OCI-LY3 (cell line): ENCODE measurements around the gene RPP14.

Experiments used
- H2AFZ ChIP-seq: fragments of 200-600, 300-600 bp; shearing (Covaris generic); 2 replicates; pipeline ENCODE4 v1.6.0; 2014; ENCODE audit warnings: antibody characterized with exemption, low read depth, low read length
- H3K27ac ChIP-seq: fragments of 200-600, 300-600 bp; sonication (generic); 2 replicates; pipeline ENCODE4 v1.5.1; 2014; ENCODE audit warnings: mild to moderate bottlenecking, low read length, moderate library complexity, mixed read lengths
- H3K27me3 ChIP-seq: fragments of 200-600, 300-600 bp; sonication (generic); 2 replicates; pipeline ENCODE4 v1.6.1; 2014; ENCODE audit warnings: low read depth, low read length, mixed read lengths
- H3K36me3 ChIP-seq: fragments of 200-600, 300-600 bp; sonication (generic); replicated peaks from 2 replicates; pipeline ENCODE3; 2014; ENCODE audit warnings: low read depth, low read length, mixed read lengths
- H3K4me1 ChIP-seq: fragments of 300-600, 200-600 bp; sonication (generic); 2 replicates; pipeline ENCODE4 v1.6.1; 2014; ENCODE audit warnings: low read length, mixed read lengths
- H3K4me2 ChIP-seq: fragments of 200-600, 300-600 bp; sonication (generic); 2 replicates; pipeline ENCODE4 v1.6.1; 2014; ENCODE audit warnings: low read length, mixed read lengths
- H3K4me3 ChIP-seq: fragments of 300-600, 200-600 bp; sonication (generic); 2 replicates; pipeline ENCODE4 v1.5.1; 2014; ENCODE audit warnings: antibody characterized with exemption, mild to moderate bottlenecking, low read length, moderate library complexity
- H3K79me2 ChIP-seq: fragments of 300-600, 200-600 bp; shearing (Covaris generic); 2 replicates; pipeline ENCODE4 v1.6.1; 2014; ENCODE audit warnings: mild to moderate bottlenecking, low read length, mixed read lengths
- H3K9ac ChIP-seq: fragments of 300-600, 200-600 bp; shearing (Covaris generic); 2 replicates; pipeline ENCODE4 v1.6.0; 2014; ENCODE audit warnings: mild to moderate bottlenecking, low read length, moderate library complexity
- H3K9me3 ChIP-seq: fragments of 200-600, 300-600 bp; shearing (Covaris generic); 2 replicates; pipeline ENCODE4 v1.6.1; 2014; ENCODE audit warnings: low read length, mixed read lengths; ENCODE audit not compliant: insufficient read depth
- H4K20me1 ChIP-seq: fragments of 200-600, 300-600 bp; sonication (generic); 2 replicates; pipeline ENCODE4 v1.6.1; 2016; ENCODE audit warnings: low read length, mixed read lengths; ENCODE audit not compliant: insufficient read depth
- CTCF ChIP-seq: fragments of 200-600, 300-600 bp; sonication (generic); IDR thresholded peaks from 2 replicates; pipeline ENCODE4 v1.5.1; 2014; ENCODE audit warnings: antibody characterized with exemption, low read length, low read depth
- EZH2phosphoT487 ChIP-seq: fragments of 200-600 bp; shearing (Covaris generic); IDR thresholded peaks from 2 replicates; pipeline ENCODE4 v1.6.1; 2018; ENCODE audit warnings: antibody characterized with exemption, mixed run types, low read depth

Gene RPP14

GRCh38 chr3:58293516-58293915 lies 12.5 kb upstream of the RPP14 start:
- TF ChIP-seq CTCF = no peak
- TF ChIP-seq EZH2phosphoT487 = no peak
- H4K20me1 ChIP-seq = no peaks in the 10 kb centered on the region
- no peak overlapping the region for H3K4me2 ChIP-seq
- H3K79me2 ChIP-seq = no peaks in the 10 kb centered on the region
- H3K9ac ChIP-seq = no peak overlapping the region
- H3K4me1 ChIP-seq = no peaks in the 10 kb centered on the region
- H3K27me3 ChIP-seq = no peaks in the 10 kb centered on the region
- no peaks in the 10 kb centered on the region for H3K9me3 ChIP-seq
- H2AFZ ChIP-seq = no peak overlapping the region
- no peak overlapping the region for H3K4me3 ChIP-seq
- H3K27ac ChIP-seq = no peak overlapping the region
- H3K36me3 ChIP-seq = peaks cover 27% of the 10 kb centered on the region

GRCh38 chr3:58296269-58296668 lies 9.8 kb upstream of the RPP14 start:
- no peaks in the 10 kb centered on the region for H3K4me1 ChIP-seq
- no peaks in the 10 kb centered on the region for H3K9me3 ChIP-seq
- peaks cover 6% of the 10 kb centered on the region; the same call in 1 of the 2 replicates for H3K27me3 ChIP-seq
- H3K4me3 ChIP-seq = no peak overlapping the region
- no peaks in the 10 kb centered on the region for H3K79me2 ChIP-seq
- no peak overlapping the region for H2AFZ ChIP-seq
- H3K36me3 ChIP-seq = peaks cover 24% of the 10 kb centered on the region
- no peak overlapping the region for H3K9ac ChIP-seq
- H3K4me2 ChIP-seq = no peak overlapping the region
- no peaks in the 10 kb centered on the region for H4K20me1 ChIP-seq
- H3K27ac ChIP-seq = no peak overlapping the region
- TF ChIP-seq CTCF (no peak), EZH2phosphoT487 (no peak)

- Histone ChIP-seq H3K4me3 (no peak overlapping the region), H3K9ac (no peak overlapping the region), H3K4me1 (no peaks in the 10 kb centered on the region), H3K36me3 (peaks cover 18% of the 10 kb centered on the region), H3K79me2 (no peaks in the 10 kb centered on the region), H3K9me3 (no peaks in the 10 kb centered on the region; the same call in 1 of the 2 replicates), H2AFZ (no peak overlapping the region), H4K20me1 (no peaks in the 10 kb centered on the region), H3K27me3 (peaks cover 10% of the 10 kb centered on the region; the same call in 1 of the 2 replicates), H3K27ac (no peak overlapping the region), H3K4me2 (no peak overlapping the region)
- no peak for TF ChIP-seq CTCF
- no peak for TF ChIP-seq EZH2phosphoT487
Observed at GRCh38 chr3:58296843-58297242, 9.2 kb upstream of the RPP14 start.

GRCh38 chr3:58298190-58298589 lies 7.9 kb upstream of the RPP14 start:
- Histone ChIP-seq H3K36me3 (peaks cover 13% of the 10 kb centered on the region), H3K9me3 (no peaks in the 10 kb centered on the region; the same call in 1 of the 2 replicates), H3K79me2 (no peaks in the 10 kb centered on the region), H3K27ac (no peak overlapping the region), H2AFZ (no peak overlapping the region), H3K4me2 (no peak overlapping the region), H3K4me1 (no peaks in the 10 kb centered on the region), H3K4me3 (no peak overlapping the region), H3K27me3 (peaks cover 16% of the 10 kb centered on the region; the same call in 1 of the 2 replicates), H4K20me1 (no peaks in the 10 kb centered on the region), H3K9ac (no peak overlapping the region)
- no peak for TF ChIP-seq EZH2phosphoT487
- TF ChIP-seq CTCF = no peak
